PC-3 (cell line): ENCODE results near the gene GGA1. TPM values are rescaled to one million over a fixed set of nuclear protein-coding genes. Genes with fewer than 3 reads are reported as not detected.

Source experiments
- ATAC-seq: fragments of 200-7000 bp; cut with Tn5 transposase; 2 replicates; pipeline ENCODE4 v1.9.1; 2020; ENCODE audit warnings: mild to moderate bottlenecking, moderate library complexity
- BruUV-seq: library from RNA; stranded (reverse); fragments of 400-500 nt; replicated peaks from 2 replicates; lab custom pipeline; 2021; lab: Mats Ljungman, UMichigan
- CTCF ChIA-PET: fragments of 300-600 bp; sonication (Branson Sonifier 250); formaldehyde crosslinking; loops from one replicate; lab custom pipeline; 2022; ENCODE audit warnings: antibody characterized with exemption; lab: Charles Lee
- POLR2A ChIA-PET: fragments of 300-600 bp; sonication (Branson Sonifier 250); formaldehyde crosslinking; loops from one replicate; lab custom pipeline; 2022; ENCODE audit warnings: antibody characterized with exemption; ENCODE audit not compliant: unreplicated experiment; lab: Charles Lee
- DNase-seq: peaks from one replicate; pipeline ENCODE4 v3.0.0-alpha.2; 2015
- H2AFZ ChIP-seq: fragments of 300-600 bp; sonication (generic); 2 replicates; pipeline ENCODE4 v1.6.0; 2016; ENCODE audit warnings: antibody characterized with exemption, low read length
- H3F3A ChIP-seq: fragments of 300-600 bp; sonication (generic); one replicate; pipeline ENCODE4 v1.6.0; 2017; ENCODE audit warnings: antibody characterized with exemption, low read length, control low read depth, mild to moderate bottlenecking; ENCODE audit not compliant: unreplicated experiment
- H3K27ac ChIP-seq: fragments of 300-600 bp; sonication (generic); 2 replicates; pipeline ENCODE4 v1.5.1; 2016; ENCODE audit warnings: mild to moderate bottlenecking, low read length
- H3K27me3 ChIP-seq: fragments of 300-600 bp; sonication (generic); 2 replicates; pipeline ENCODE4 v1.6.1; 2016; ENCODE audit warnings: low read length, mixed read lengths
- H3K36me3 ChIP-seq: fragments of 300-600 bp; sonication (generic); 2 replicates; pipeline ENCODE4 v1.6.1; 2016; ENCODE audit warnings: low read depth, mixed run types, low read length, mixed read lengths
- H3K4me1 ChIP-seq: fragments of 300-600 bp; sonication (generic); 2 replicates; pipeline ENCODE4 v1.5.1; 2016; ENCODE audit warnings: low read length; ENCODE audit not compliant: insufficient read depth
- H3K4me2 ChIP-seq: fragments of 300-600 bp; sonication (generic); 2 replicates; pipeline ENCODE4 v1.6.0; 2016; ENCODE audit warnings: low read length
- H3K4me3 ChIP-seq: fragments of 300-600 bp; sonication (generic); 2 replicates; pipeline ENCODE4 v1.5.1; 2016; ENCODE audit warnings: mild to moderate bottlenecking, low read length, mixed read lengths
- H3K79me2 ChIP-seq: fragments of 300-600 bp; sonication (generic); 2 replicates; pipeline ENCODE4 v1.6.1; 2017; ENCODE audit warnings: low read length, mixed read lengths
- H3K9ac ChIP-seq: fragments of 300-600 bp; sonication (generic); 2 replicates; pipeline ENCODE4 v1.6.0; 2016; ENCODE audit warnings: mild to moderate bottlenecking, low read length
- H3K9me2 ChIP-seq: fragments of 300-600 bp; sonication (generic); replicated peaks from 2 replicates; pipeline ENCODE4 v1.6.1; 2016; ENCODE audit warnings: mixed run types, low read length, mixed read lengths
- H3K9me3 ChIP-seq: fragments of 300-600 bp; sonication (generic); 2 replicates; pipeline ENCODE4 v1.6.1; 2016; ENCODE audit warnings: low read length, mixed read lengths
- H4K20me1 ChIP-seq: fragments of 300-600 bp; sonication (generic); 2 replicates; pipeline ENCODE4 v1.6.1; 2016; ENCODE audit warnings: low read length, mixed read lengths
- EZH2 ChIP-seq: fragments of 300-600 bp; sonication (generic); IDR thresholded peaks from one replicate; pipeline ENCODE4 v1.6.1; 2017; ENCODE audit warnings: antibody characterized with exemption, mild to moderate bottlenecking, low read length; ENCODE audit not compliant: unreplicated experiment
- EZH2phosphoT487 ChIP-seq: fragments of 300-600 bp; sonication (generic); IDR thresholded peaks from 2 replicates; pipeline ENCODE4 v1.6.1; 2018; ENCODE audit warnings: mild to moderate bottlenecking, antibody characterized with exemption, low read length, borderline replicate concordance
- intact Hi-C: fragments of 100-400 bp; cut with micrococcal nuclease; formaldehyde crosslinking; loops from 2 replicates; pipeline ENCODE4 v1.9.0; 2023
- total RNA-seq: library from RNA; depleted of rRNA; stranded (reverse); fragments of >200 nt; gene quantifications from 2 replicates; pipeline ENCODE4 v1.2.3, GENCODE V29; 2014
- TF ChIP-seq, protein P1 (sequence below): fragments of 300-600 bp; sonication (generic); conservative IDR thresholded peaks from 2 replicates; pipeline ENCODE4 v1.5.1; 2017; ENCODE audit warnings: antibody characterized with exemption, low read depth, mild to moderate bottlenecking, low read length

The GGA1 gene
- total RNA-seq, 1 experiment from 2014 or later: 49.1 TPM

- POLR2A ChIA-PET: interaction anchor here (0.6 kb wide), 1 partner anchor 13 kb away, joined by 11 read pairs; no protein-coding TSS in a partner anchor
- intact Hi-C loops: no loop called here
- peaks cover 37% of the 10 kb centered on the region for H3K4me1 ChIP-seq
These were observed 48.6 kb upstream of the GGA1 start, which contains the start of gene CDC42EP1 for GRCh38 chr22:37559901-37560607. Gene CDC42EP1 (plus strand): TSS chr22:37560480. CDS start chr22:37566350, 5,870 bp downstream.

GRCh38 chr22:37560608-37561211, 47.9 kb upstream of the GGA1 start:
- H3K79me2 ChIP-seq: peaks cover 52% of the 10 kb centered on the region
- no peaks in the 10 kb centered on the region for H3K9me3 ChIP-seq

More at GRCh38 chr22:37559901-37560607, 48.6 kb upstream of the GGA1 start, which contains the start of gene CDC42EP1:
- peak; percentile 46 for ATAC-seq
- H3K27ac ChIP-seq: peak within 1 kb of the TSS; percentile 47
- peak within 1 kb of the TSS; percentile 89 for H3K9ac ChIP-seq
- peak within 1 kb of the TSS; percentile 99 for H3K4me2 ChIP-seq
- CTCF ChIA-PET: interaction anchor here (1.1 kb wide), 1 partner anchor 32 kb away, joined by 3 read pairs; no protein-coding TSS in a partner anchor
- no peaks in the 10 kb centered on the region for H3K9me3 ChIP-seq
- H2AFZ ChIP-seq: peak within 1 kb of the TSS; percentile 63
- peaks cover 5% of the 10 kb centered on the region for H3F3A ChIP-seq
- peak; percentile 54 for DNase-seq
- H3K27me3 ChIP-seq: no peaks in the 10 kb centered on the region
- peak within 1 kb of the TSS; percentile 87 for H3K4me3 ChIP-seq
- H3K9me2 ChIP-seq: no peaks in the 10 kb centered on the region
- H4K20me1 ChIP-seq: peaks cover 13% of the 10 kb centered on the region
- BruUV-seq: no TSS peak
- 0 out of 2 replicates have a peak, but pooled peaks cover 4% of the 10 kb centered on the region for H3K36me3 ChIP-seq
- TF ChIP-seq EZH2: no peak
- no peak for TF ChIP-seq EZH2phosphoT487
- TF ChIP-seq, protein P1, sequence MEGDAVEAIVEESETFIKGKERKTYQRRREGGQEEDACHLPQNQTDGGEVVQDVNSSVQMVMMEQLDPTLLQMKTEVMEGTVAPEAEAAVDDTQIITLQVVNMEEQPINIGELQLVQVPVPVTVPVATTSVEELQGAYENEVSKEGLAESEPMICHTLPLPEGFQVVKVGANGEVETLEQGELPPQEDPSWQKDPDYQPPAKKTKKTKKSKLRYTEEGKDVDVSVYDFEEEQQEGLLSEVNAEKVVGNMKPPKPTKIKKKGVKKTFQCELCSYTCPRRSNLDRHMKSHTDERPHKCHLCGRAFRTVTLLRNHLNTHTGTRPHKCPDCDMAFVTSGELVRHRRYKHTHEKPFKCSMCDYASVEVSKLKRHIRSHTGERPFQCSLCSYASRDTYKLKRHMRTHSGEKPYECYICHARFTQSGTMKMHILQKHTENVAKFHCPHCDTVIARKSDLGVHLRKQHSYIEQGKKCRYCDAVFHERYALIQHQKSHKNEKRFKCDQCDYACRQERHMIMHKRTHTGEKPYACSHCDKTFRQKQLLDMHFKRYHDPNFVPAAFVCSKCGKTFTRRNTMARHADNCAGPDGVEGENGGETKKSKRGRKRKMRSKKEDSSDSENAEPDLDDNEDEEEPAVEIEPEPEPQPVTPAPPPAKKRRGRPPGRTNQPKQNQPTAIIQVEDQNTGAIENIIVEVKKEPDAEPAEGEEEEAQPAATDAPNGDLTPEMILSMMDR: no peak
- peaks cover 45% of the 10 kb centered on the region for H3K79me2 ChIP-seq

More at GRCh38 chr22:37560608-37561211, 47.9 kb upstream of the GGA1 start:
- Histone ChIP-seq H3K27ac (peak overlapping the region; percentile 47), H3K36me3 (0 out of 2 replicates have a peak, but pooled peaks cover 4% of the 10 kb centered on the region), H2AFZ (peak overlapping the region; percentile 32), H4K20me1 (peaks cover 13% of the 10 kb centered on the region), H3K9ac (peak overlapping the region; percentile 89), H3K4me1 (peaks cover 37% of the 10 kb centered on the region), H3K4me3 (peak overlapping the region; percentile 87), H3K9me2 (no peaks in the 10 kb centered on the region), H3K27me3 (no peaks in the 10 kb centered on the region), H3K4me2 (peak overlapping the region; percentile 99), H3F3A (peaks cover 5% of the 10 kb centered on the region)
- POLR2A ChIA-PET: interaction anchor here (0.6 kb wide), 1 partner anchor 1092 kb away, joined by 3 read pairs; no protein-coding TSS in a partner anchor
- no TSS peak for BruUV-seq
- CTCF ChIA-PET: interaction anchor here (0.9 to 1.4 kb wide), 2 partner anchors 11 to 88 kb away, joined by 3 to 5 read pairs; no protein-coding TSS in a partner anchor
- peak; percentile 9 for ATAC-seq
- TF ChIP-seq, protein P1: no peak
- TF ChIP-seq EZH2 (no peak), EZH2phosphoT487 (no peak)
- intact Hi-C loops: no loop called here
- DNase-seq: peak; percentile 27
